OCI-LY1 (cell line): ENCODE data around the gene PLEKHG4B.
"Not testable (repeated sequence)": the region's sequence is repeated elsewhere in the genome, so short reads cannot be mapped to it uniquely, and the experiment has no call there.

Source experiments
- H2AFZ ChIP-seq: fragments of 200-600 bp; sonication (generic), shearing (Covaris generic); 2 replicates; pipeline ENCODE4 v1.6.0; 2014; ENCODE audit warnings: antibody characterized with exemption, mild to moderate bottlenecking, low read length
- H3F3A ChIP-seq: fragments of 200-600 bp; sonication (generic), shearing (Covaris generic); 2 replicates; pipeline ENCODE4 v1.6.0; 2014; ENCODE audit warnings: mild to moderate bottlenecking, antibody characterized with exemption, low read length, moderate library complexity; ENCODE audit not compliant: insufficient read depth
- H3K27ac ChIP-seq: fragments of 200-600 bp; sonication (generic); 2 replicates; pipeline ENCODE4 v1.5.1; 2014; ENCODE audit warnings: low read length, mixed run types, mild to moderate bottlenecking, low read depth; ENCODE audit not compliant: poor library complexity, severe bottlenecking
- H3K27me3 ChIP-seq: fragments of 200-600 bp; sonication (generic); 2 replicates; pipeline ENCODE4 v1.6.0; 2014; ENCODE audit warnings: antibody characterized with exemption, mild to moderate bottlenecking, low read length, moderate library complexity; ENCODE audit not compliant: insufficient read depth
- H3K36me3 ChIP-seq: fragments of 200-600 bp; sonication (generic); 2 replicates; pipeline ENCODE4 v1.6.1; 2014; ENCODE audit warnings: mild to moderate bottlenecking, antibody characterized with exemption, low read length, moderate library complexity, mixed read lengths; ENCODE audit not compliant: insufficient read depth
- H3K4me1 ChIP-seq: fragments of 200-600 bp; sonication (generic); 2 replicates; pipeline ENCODE4 v1.5.1; 2014; ENCODE audit warnings: mild to moderate bottlenecking, low read length, moderate library complexity; ENCODE audit not compliant: insufficient read depth, severe bottlenecking
- H3K4me2 ChIP-seq: fragments of 200-600 bp; sonication (generic), shearing (Covaris generic); 2 replicates; pipeline ENCODE4 v1.6.1; 2014; ENCODE audit warnings: low read length
- H3K4me3 ChIP-seq: fragments of 200-600 bp; sonication (generic); 2 replicates; pipeline ENCODE4 v1.5.1; 2014; ENCODE audit warnings: low read length, low read depth, mild to moderate bottlenecking, mixed read lengths; ENCODE audit not compliant: poor library complexity, severe bottlenecking
- H3K79me2 ChIP-seq: fragments of 200-600 bp; shearing (Covaris generic); 2 replicates; pipeline ENCODE4 v1.6.1; 2016; ENCODE audit warnings: mixed run types, low read length, mixed read lengths; ENCODE audit not compliant: insufficient read depth
- H3K9ac ChIP-seq: fragments of 200-600 bp; sonication (generic), shearing (Covaris generic); 2 replicates; pipeline ENCODE4 v1.6.1; 2014; ENCODE audit warnings: mild to moderate bottlenecking, low read length, mixed read lengths
- H3K9me2 ChIP-seq: fragments of 200-600 bp; sonication (generic), shearing (Covaris generic); 2 replicates; pipeline ENCODE4 v1.6.1; 2014; ENCODE audit warnings: low read depth, mild to moderate bottlenecking, low read length, mixed read lengths
- H3K9me3 ChIP-seq: fragments of 200-600 bp; shearing (Covaris generic); 2 replicates; pipeline ENCODE4 v1.6.1; 2014; ENCODE audit warnings: low read length, mixed read lengths
- H4K20me1 ChIP-seq: fragments of 200-600 bp; sonication (generic), shearing (Covaris generic); 2 replicates; pipeline ENCODE4 v1.6.0; 2016; ENCODE audit warnings: mild to moderate bottlenecking, low read length; ENCODE audit not compliant: insufficient read depth
- EZH2 ChIP-seq: fragments of 200-600 bp; sonication (generic), shearing (Covaris generic); IDR thresholded peaks from 2 replicates; pipeline ENCODE4 v1.8.0; 2017; ENCODE audit warnings: borderline replicate concordance, mixed run types, mild to moderate bottlenecking, antibody characterized with exemption, low read length, moderate library complexity, mixed read lengths
- TF ChIP-seq, protein P1 (sequence below): fragments of 200-600 bp; sonication (generic), shearing (Covaris generic); IDR thresholded peaks from 2 replicates; pipeline ENCODE4 v1.5.1; 2017; ENCODE audit warnings: mild to moderate bottlenecking, antibody characterized with exemption, low read length, moderate library complexity, mixed read lengths

Gene PLEKHG4B

DNA sequence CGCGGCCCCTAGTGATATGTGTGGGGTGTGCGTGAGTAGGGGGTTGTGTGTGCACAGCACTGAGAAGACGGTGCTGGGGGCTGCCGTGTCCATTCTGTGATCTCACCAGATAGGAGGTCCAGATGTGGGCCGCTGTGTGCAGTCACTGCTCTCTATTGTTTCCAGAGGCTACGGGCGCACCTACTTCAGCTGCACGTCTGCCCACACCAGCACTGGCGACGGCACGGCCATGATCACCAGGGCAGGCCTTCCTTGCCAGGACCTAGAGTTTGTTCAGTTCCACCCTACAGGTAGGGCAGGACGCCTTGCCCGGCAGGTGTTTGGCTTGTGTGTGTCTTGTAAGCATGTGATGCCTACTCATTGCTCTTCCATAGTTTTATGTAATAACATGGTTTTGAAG, 138.7 kb downstream of the PLEKHG4B start:
- Histone ChIP-seq H3K9me3 (no peaks in the 10 kb centered on the region), H3K4me3 (no peak overlapping the region), H3F3A (no peaks in the 10 kb centered on the region), H3K36me3 (peaks cover 92% of the 10 kb centered on the region), H3K4me1 (no peaks in the 10 kb centered on the region), H3K9me2 (no peaks in the 10 kb centered on the region), H2AFZ (no peak overlapping the region), H3K4me2 (no peak overlapping the region), H4K20me1 (no peaks in the 10 kb centered on the region), H3K79me2 (no peaks in the 10 kb centered on the region), H3K27me3 (no peaks in the 10 kb centered on the region), H3K27ac (no peak overlapping the region), H3K9ac (no peak overlapping the region)
- TF ChIP-seq EZH2: no peak
- TF ChIP-seq, protein P1, sequence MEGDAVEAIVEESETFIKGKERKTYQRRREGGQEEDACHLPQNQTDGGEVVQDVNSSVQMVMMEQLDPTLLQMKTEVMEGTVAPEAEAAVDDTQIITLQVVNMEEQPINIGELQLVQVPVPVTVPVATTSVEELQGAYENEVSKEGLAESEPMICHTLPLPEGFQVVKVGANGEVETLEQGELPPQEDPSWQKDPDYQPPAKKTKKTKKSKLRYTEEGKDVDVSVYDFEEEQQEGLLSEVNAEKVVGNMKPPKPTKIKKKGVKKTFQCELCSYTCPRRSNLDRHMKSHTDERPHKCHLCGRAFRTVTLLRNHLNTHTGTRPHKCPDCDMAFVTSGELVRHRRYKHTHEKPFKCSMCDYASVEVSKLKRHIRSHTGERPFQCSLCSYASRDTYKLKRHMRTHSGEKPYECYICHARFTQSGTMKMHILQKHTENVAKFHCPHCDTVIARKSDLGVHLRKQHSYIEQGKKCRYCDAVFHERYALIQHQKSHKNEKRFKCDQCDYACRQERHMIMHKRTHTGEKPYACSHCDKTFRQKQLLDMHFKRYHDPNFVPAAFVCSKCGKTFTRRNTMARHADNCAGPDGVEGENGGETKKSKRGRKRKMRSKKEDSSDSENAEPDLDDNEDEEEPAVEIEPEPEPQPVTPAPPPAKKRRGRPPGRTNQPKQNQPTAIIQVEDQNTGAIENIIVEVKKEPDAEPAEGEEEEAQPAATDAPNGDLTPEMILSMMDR: no peak

DNA sequence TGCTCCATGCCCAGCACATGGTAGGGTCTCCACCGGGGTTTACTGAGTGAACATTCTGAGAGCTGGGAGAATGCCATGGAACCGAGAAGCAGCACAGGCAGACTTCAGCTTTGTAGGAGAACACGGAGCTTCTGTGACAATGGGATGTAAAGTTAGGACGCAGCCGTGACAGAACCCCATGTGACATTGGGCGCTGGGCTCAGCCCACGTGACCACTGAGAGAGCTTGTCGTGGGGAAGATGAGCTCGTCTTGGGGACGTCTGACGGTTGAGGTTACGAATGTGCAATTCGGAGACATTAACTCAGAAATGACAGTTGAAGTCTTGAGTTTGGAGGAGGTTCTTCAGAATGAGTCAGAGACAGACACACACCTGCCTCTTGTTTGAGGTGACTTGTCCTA, 139.7 kb downstream of the PLEKHG4B start:
- Histone ChIP-seq H3K4me3 (no peak overlapping the region), H4K20me1 (no peaks in the 10 kb centered on the region), H2AFZ (no peak overlapping the region), H3K4me2 (no peak overlapping the region), H3K9me2 (no peaks in the 10 kb centered on the region), H3F3A (no peaks in the 10 kb centered on the region), H3K36me3 (peaks cover 91% of the 10 kb centered on the region), H3K9me3 (no peaks in the 10 kb centered on the region), H3K9ac (no peak overlapping the region), H3K79me2 (no peaks in the 10 kb centered on the region), H3K4me1 (no peaks in the 10 kb centered on the region), H3K27me3 (no peaks in the 10 kb centered on the region), H3K27ac (no peak overlapping the region)
- no peak for TF ChIP-seq EZH2
- TF ChIP-seq, protein P1: no peak

DNA sequence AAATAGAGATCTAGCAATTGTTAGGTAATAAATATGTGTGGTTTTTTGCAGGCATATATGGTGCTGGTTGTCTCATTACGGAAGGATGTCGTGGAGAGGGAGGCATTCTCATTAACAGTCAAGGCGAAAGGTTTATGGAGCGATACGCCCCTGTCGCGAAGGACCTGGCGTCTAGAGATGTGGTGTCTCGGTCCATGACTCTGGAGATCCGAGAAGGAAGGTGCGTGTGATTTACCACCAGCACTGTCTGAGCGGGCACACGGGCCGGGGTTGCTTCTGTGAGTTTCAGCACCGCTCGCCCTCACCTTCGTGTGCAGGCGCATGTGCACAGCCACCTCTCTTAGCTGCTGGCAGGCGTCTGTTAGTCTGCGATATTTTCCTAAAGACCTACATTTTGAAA, 141.5 kb downstream of the PLEKHG4B start:
- H4K20me1 ChIP-seq: not testable (repeated sequence)
- H3K36me3 ChIP-seq: peaks cover 91% of the 10 kb centered on the region

DNA sequence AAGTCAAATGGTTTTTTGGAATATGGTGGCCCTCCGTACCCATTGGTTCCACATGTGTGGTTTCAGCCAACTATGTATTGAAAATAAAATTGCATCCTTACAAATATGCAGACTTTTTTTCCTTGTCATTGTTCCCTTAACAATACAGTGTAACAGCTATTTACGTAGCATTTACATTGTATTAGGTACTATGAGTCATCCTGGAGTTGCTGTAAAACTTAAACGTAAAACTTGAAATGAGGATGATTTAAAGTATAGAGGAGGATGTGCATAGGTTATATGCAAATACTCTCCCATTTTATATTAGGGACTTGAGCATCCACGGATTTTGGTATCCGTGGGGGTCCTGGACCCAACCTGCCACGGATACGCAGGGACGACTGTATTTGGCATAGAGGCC, 142.5 kb downstream of the PLEKHG4B start:
- TF ChIP-seq EZH2: no peak
- TF ChIP-seq, protein P1: no peak
- no peaks in the 10 kb centered on the region for H3K4me1 ChIP-seq

More for the DNA sequence above, 141.5 kb downstream of the PLEKHG4B start:
- not testable (repeated sequence) for H3K4me2 ChIP-seq, H3K27me3 ChIP-seq, H3K4me3 ChIP-seq, H2AFZ ChIP-seq, H3K79me2 ChIP-seq, H3K9ac ChIP-seq, H3K4me1 ChIP-seq, H3K27ac ChIP-seq, H3K9me3 ChIP-seq, H3F3A ChIP-seq, H3K9me2 ChIP-seq

DNA sequence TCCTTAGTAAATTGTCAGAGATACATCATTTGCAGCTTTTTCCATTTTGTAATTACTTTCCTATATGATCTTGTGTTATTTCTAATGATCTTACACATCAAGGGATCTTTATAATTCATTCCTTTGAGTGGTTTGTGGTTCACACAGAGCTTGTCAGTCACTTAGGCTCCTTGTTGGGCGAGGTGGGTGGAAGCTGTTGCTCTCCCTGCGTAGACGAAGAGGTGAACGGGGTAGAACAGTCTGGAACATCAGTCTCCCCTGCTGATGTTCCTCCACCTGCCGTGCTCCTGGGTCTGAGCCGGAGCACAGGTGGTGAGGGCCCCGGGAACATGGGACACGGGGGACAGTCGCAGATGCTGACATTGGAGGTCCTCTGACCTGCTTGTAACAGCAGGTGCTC, 143.6 kb downstream of the PLEKHG4B start:
- H3K79me2 ChIP-seq, H4K20me1 ChIP-seq, H3K27ac ChIP-seq, H3F3A ChIP-seq, H3K4me2 ChIP-seq, H3K9me3 ChIP-seq, H3K4me1 ChIP-seq, H3K27me3 ChIP-seq, H3K9me2 ChIP-seq, H3K9ac ChIP-seq, H2AFZ ChIP-seq, H3K4me3 ChIP-seq: not testable (repeated sequence)
- peaks cover 89% of the 10 kb centered on the region for H3K36me3 ChIP-seq

More for the DNA sequence above, 142.5 kb downstream of the PLEKHG4B start:
- H3K27ac ChIP-seq: no peak overlapping the region
- no peaks in the 10 kb centered on the region for H4K20me1 ChIP-seq
- no peak overlapping the region for H3K4me2 ChIP-seq
- no peaks in the 10 kb centered on the region for H3K79me2 ChIP-seq
- no peaks in the 10 kb centered on the region for H3K27me3 ChIP-seq
- H3F3A ChIP-seq: no peaks in the 10 kb centered on the region
- H3K9ac ChIP-seq: no peak overlapping the region
- no peaks in the 10 kb centered on the region for H3K9me3 ChIP-seq
- H3K36me3 ChIP-seq: peaks cover 89% of the 10 kb centered on the region
- no peaks in the 10 kb centered on the region for H3K9me2 ChIP-seq
- H3K4me3 ChIP-seq: no peak overlapping the region
- H2AFZ ChIP-seq: no peak overlapping the region
